GM12878 (cell line): ENCODE data around the gene TPR. TPM values are rescaled to one million over a fixed set of nuclear protein-coding genes. Genes with fewer than 3 reads are reported as not detected.

ENCODE experiments used
- BCL11A ChIP-seq: IDR thresholded peaks from 2 replicates; pipeline ENCODE4 v1.6.1; 2011; ENCODE audit warnings: low read depth, low read length
- CREM ChIP-seq: IDR thresholded peaks from 2 replicates; pipeline ENCODE4 v1.6.1; 2014; ENCODE audit warnings: antibody characterized with exemption, low read depth
- EED ChIP-seq: sonication (generic); IDR thresholded peaks from 2 replicates; pipeline ENCODE4 v1.6.1; 2016; ENCODE audit warnings: antibody characterized with exemption, low read depth
- NBN ChIP-seq: fragments of 450-650 bp; IDR thresholded peaks from 2 replicates; pipeline ENCODE4 v1.6.1; 2016
- NR2F1 ChIP-seq: fragments of 450-650 bp; conservative IDR thresholded peaks from 2 replicates; pipeline ENCODE4 v1.6.1; 2017; ENCODE audit warnings: mild to moderate bottlenecking
- POLR2A ChIP-seq: IDR thresholded peaks from 2 replicates; pipeline ENCODE4 v1.6.1; 2011; ENCODE audit warnings: low read depth, mild to moderate bottlenecking, low read length
- POLR2AphosphoS2 ChIP-seq: IDR thresholded peaks from 2 replicates; pipeline ENCODE4 v1.6.1; 2011; ENCODE audit warnings: low read depth, mild to moderate bottlenecking, low read length, improper control_type of control experiment, moderate library complexity
- RAD51 ChIP-seq: fragments of 450-650 bp; IDR thresholded peaks from 2 replicates; pipeline ENCODE4 v1.6.1; 2016; ENCODE audit warnings: moderate library complexity, mild to moderate bottlenecking, inconsistent platforms
- TBL1XR1 ChIP-seq: IDR thresholded peaks from 2 replicates; pipeline ENCODE4 v1.6.1; 2012; ENCODE audit warnings: low read depth, low read length, improper control_type of control experiment
- YBX1 ChIP-seq: fragments of 450-650 bp; IDR thresholded peaks from 2 replicates; pipeline ENCODE4 v1.6.1; 2016; ENCODE audit warnings: antibody characterized with exemption
- ZNF622 ChIP-seq: fragments of 450-650 bp; IDR thresholded peaks from 2 replicates; pipeline ENCODE4 v1.6.1; 2017; ENCODE audit warnings: mild to moderate bottlenecking, inconsistent platforms
- polyA plus RNA-seq, 11 experiments: library from polyadenylated mRNA; depleted of rRNA in 4 of 11; unstranded in 6 of 11; stranded (reverse) in 5 of 11; fragments of >200 nt; fragmentation: Nextera tagmentation in 4 of 11; fragmentation: Illumina TruSeq in 1 of 11; extraction: Ambion mirVana in 4 of 11; extraction: Trizol in 1 of 11; gene quantifications; 1 replicate in 1 of 11; 2 replicates in 10 of 11; pipeline versions ENCODE4 v1.2.1 to v1.2.3, GENCODE V29; 2011 to 2016; ENCODE audit warnings: inconsistent platforms in 2 of 11, missing spikeins in 2 of 11, low read depth in 1 of 11
- total RNA-seq, 4 experiments: library from RNA; depleted of rRNA in 3 of 4; stranded (reverse); fragments of >200 nt in 3 of 4; fragmentation: Illumina TruSeq in 1 of 4; extraction: Trizol in 1 of 4; gene quantifications; 2 replicates each; pipeline versions ENCODE4 v1.2.1 to v1.2.3, GENCODE V29; 2013 to 2021
- TF ChIP-seq, protein P1 (sequence below): IDR thresholded peaks from 2 replicates; pipeline ENCODE4 v1.6.1; 2011; ENCODE audit warnings: low read depth, low read length, improper control_type of control experiment, borderline replicate concordance
- TF ChIP-seq, protein P2 (sequence below): fragments of 450-650 bp; formaldehyde crosslinking; IDR thresholded peaks from 2 replicates; pipeline ENCODE4 v1.4.0; 2020; ENCODE audit warnings: mild to moderate bottlenecking, moderate library complexity
- TF ChIP-seq, protein P3 (sequence below): IDR thresholded peaks from 2 replicates; pipeline ENCODE4 v1.6.1; 2011; ENCODE audit warnings: borderline replicate concordance, low read depth, mild to moderate bottlenecking, moderate library complexity, low read length; ENCODE audit not compliant: insufficient read depth, poor library complexity, severe bottlenecking
- TF ChIP-seq, protein P4 (sequence below): fragments of 450-650 bp; IDR thresholded peaks from 2 replicates; pipeline ENCODE4 v1.6.1; 2016; ENCODE audit warnings: mild to moderate bottlenecking
- TF ChIP-seq, protein P5 (sequence below): fragments of 450-650 bp; IDR thresholded peaks from 2 replicates; pipeline ENCODE4 v1.6.1; 2018; ENCODE audit warnings: borderline replicate concordance, mild to moderate bottlenecking; ENCODE audit not compliant: partially characterized antibody
- TF ChIP-seq, protein P6 (sequence below): fragments of 450-650 bp; formaldehyde crosslinking; IDR thresholded peaks from 2 replicates; pipeline ENCODE4 v1.5.0; 2022; ENCODE audit warnings: mild to moderate bottlenecking, missing genetic modification characterization

TPR gene
- total and polyA plus RNA-seq, 10 of the 15 experiments (the other 5 are each of a cell fraction or from before 2014, with no cell fraction given) = 30.9 to 122 (median 92.2) TPM

DNA sequence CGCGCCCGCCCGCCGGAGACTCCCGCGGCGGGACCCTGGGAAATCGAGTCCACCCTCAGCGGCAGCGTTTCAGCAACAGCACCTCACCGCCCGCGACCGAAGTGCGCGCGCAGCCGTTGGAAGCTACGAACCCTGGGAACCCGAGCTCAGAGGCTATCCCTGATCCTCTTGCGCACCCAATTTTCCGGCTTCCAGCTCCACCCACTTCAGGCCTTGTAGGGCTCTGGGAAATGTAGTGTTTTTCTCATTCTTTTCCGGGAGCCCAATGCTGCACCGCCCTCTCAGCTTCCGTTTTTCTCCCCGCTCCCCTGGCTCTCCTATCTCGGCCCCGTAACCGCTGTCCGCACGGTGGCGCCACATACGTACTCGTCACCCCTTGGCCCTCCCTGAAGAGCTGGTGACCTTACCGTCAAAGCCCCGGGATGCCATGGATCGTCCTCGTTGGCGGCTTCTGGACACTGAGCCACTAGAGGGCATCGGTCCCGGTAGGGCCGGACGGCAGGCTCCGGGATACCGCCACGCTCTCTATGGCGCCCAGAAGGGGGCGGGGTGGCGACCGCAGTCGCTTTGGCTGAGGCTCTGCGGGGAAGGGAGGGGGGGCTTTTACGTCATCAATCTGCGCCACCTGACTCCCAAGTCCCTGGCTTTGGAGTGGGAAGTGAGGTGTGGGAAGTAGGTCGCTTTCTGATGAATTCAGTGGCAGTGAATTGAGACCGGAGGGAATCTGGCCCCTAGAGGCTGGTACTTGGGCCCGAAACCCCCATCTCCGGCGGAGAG lies at the start of gene TPR, which contains the start of gene ODR4 (continued):
- TF ChIP-seq, protein P1, sequence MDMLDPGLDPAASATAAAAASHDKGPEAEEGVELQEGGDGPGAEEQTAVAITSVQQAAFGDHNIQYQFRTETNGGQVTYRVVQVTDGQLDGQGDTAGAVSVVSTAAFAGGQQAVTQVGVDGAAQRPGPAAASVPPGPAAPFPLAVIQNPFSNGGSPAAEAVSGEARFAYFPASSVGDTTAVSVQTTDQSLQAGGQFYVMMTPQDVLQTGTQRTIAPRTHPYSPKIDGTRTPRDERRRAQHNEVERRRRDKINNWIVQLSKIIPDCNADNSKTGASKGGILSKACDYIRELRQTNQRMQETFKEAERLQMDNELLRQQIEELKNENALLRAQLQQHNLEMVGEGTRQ = no peak; the same call in 1 of the 2 replicates
- TF ChIP-seq EED = peak; percentile 98
- no peak for TF ChIP-seq BCL11A
- no peak for TF ChIP-seq ZNF622
- no peak for TF ChIP-seq POLR2AphosphoS2
- TF ChIP-seq POLR2A = peak; percentile 81
- TF ChIP-seq, protein P2, sequence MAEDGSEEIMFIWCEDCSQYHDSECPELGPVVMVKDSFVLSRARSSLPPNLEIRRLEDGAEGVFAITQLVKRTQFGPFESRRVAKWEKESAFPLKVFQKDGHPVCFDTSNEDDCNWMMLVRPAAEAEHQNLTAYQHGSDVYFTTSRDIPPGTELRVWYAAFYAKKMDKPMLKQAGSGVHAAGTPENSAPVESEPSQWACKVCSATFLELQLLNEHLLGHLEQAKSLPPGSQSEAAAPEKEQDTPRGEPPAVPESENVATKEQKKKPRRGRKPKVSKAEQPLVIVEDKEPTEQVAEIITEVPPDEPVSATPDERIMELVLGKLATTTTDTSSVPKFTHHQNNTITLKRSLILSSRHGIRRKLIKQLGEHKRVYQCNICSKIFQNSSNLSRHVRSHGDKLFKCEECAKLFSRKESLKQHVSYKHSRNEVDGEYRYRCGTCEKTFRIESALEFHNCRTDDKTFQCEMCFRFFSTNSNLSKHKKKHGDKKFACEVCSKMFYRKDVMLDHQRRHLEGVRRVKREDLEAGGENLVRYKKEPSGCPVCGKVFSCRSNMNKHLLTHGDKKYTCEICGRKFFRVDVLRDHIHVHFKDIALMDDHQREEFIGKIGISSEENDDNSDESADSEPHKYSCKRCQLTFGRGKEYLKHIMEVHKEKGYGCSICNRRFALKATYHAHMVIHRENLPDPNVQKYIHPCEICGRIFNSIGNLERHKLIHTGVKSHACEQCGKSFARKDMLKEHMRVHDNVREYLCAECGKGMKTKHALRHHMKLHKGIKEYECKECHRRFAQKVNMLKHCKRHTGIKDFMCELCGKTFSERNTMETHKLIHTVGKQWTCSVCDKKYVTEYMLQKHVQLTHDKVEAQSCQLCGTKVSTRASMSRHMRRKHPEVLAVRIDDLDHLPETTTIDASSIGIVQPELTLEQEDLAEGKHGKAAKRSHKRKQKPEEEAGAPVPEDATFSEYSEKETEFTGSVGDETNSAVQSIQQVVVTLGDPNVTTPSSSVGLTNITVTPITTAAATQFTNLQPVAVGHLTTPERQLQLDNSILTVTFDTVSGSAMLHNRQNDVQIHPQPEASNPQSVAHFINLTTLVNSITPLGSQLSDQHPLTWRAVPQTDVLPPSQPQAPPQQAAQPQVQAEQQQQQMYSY = no peak
- TF ChIP-seq, protein P3, sequence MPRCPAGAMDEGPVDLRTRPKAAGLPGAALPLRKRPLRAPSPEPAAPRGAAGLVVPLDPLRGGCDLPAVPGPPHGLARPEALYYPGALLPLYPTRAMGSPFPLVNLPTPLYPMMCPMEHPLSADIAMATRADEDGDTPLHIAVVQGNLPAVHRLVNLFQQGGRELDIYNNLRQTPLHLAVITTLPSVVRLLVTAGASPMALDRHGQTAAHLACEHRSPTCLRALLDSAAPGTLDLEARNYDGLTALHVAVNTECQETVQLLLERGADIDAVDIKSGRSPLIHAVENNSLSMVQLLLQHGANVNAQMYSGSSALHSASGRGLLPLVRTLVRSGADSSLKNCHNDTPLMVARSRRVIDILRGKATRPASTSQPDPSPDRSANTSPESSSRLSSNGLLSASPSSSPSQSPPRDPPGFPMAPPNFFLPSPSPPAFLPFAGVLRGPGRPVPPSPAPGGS = no peak
- peak; percentile 40; the same call in 1 of the 2 replicates for TF ChIP-seq TBL1XR1
- TF ChIP-seq NBN = peak; percentile 99
- peak; percentile 95 for TF ChIP-seq NR2F1
- TF ChIP-seq YBX1 = no peak
- peak; percentile 99 for TF ChIP-seq CREM
- TF ChIP-seq RAD51 = no peak
- TF ChIP-seq, protein P4, sequence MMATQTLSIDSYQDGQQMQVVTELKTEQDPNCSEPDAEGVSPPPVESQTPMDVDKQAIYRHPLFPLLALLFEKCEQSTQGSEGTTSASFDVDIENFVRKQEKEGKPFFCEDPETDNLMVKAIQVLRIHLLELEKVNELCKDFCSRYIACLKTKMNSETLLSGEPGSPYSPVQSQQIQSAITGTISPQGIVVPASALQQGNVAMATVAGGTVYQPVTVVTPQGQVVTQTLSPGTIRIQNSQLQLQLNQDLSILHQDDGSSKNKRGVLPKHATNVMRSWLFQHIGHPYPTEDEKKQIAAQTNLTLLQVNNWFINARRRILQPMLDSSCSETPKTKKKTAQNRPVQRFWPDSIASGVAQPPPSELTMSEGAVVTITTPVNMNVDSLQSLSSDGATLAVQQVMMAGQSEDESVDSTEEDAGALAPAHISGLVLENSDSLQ = peak; percentile 40; the same call in 1 of the 2 replicates
- TF ChIP-seq, protein P5, sequence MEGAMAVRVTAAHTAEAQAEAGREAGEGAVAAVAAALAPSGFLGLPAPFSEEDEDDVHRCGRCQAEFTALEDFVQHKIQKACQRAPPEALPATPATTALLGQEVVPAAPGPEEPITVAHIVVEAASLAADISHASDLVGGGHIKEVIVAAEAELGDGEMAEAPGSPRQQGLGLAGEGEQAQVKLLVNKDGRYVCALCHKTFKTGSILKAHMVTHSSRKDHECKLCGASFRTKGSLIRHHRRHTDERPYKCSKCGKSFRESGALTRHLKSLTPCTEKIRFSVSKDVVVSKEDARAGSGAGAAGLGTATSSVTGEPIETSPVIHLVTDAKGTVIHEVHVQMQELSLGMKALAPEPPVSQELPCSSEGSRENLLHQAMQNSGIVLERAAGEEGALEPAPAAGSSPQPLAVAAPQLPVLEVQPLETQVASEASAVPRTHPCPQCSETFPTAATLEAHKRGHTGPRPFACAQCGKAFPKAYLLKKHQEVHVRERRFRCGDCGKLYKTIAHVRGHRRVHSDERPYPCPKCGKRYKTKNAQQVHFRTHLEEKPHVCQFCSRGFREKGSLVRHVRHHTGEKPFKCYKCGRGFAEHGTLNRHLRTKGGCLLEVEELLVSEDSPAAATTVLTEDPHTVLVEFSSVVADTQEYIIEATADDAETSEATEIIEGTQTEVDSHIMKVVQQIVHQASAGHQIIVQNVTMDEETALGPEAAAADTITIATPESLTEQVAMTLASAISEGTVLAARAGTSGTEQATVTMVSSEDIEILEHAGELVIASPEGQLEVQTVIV = no peak
- TF ChIP-seq, protein P6, sequence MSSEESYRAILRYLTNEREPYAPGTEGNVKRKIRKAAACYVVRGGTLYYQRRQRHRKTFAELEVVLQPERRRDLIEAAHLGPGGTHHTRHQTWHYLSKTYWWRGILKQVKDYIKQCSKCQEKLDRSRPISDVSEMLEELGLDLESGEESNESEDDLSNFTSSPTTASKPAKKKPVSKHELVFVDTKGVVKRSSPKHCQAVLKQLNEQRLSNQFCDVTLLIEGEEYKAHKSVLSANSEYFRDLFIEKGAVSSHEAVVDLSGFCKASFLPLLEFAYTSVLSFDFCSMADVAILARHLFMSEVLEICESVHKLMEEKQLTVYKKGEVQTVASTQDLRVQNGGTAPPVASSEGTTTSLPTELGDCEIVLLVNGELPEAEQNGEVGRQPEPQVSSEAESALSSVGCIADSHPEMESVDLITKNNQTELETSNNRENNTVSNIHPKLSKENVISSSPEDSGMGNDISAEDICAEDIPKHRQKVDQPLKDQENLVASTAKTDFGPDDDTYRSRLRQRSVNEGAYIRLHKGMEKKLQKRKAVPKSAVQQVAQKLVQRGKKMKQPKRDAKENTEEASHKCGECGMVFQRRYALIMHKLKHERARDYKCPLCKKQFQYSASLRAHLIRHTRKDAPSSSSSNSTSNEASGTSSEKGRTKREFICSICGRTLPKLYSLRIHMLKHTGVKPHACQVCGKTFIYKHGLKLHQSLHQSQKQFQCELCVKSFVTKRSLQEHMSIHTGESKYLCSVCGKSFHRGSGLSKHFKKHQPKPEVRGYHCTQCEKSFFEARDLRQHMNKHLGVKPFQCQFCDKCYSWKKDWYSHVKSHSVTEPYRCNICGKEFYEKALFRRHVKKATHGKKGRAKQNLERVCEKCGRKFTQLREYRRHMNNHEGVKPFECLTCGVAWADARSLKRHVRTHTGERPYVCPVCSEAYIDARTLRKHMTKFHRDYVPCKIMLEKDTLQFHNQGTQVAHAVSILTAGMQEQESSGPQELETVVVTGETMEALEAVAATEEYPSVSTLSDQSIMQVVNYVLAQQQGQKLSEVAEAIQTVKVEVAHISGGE (CRISPR knock-in tag) = no peak
